HG03025 (cell line): ENCODE measurements around the gene LINGO4.

ENCODE experiments used
- ATAC-seq: cut with Tn5 transposase; IDR thresholded peaks from one replicate; pipeline ENCODE4 v1.9.1; 2021; ENCODE audit warnings: mild to moderate bottlenecking, moderate library complexity; ENCODE audit not compliant: unreplicated experiment, low FRiP score

LINGO4 gene

GRCh38 chr1:151805066-151805820 is at the start of gene LINGO4:
Gene LINGO4, minus strand, starts transcription at chr1:151805419. Its CDS starts 2,715 bp downstream, at chr1:151802704.
- no peak for ATAC-seq

GRCh38 chr1:151854658-151855057 is 49.4 kb upstream of the LINGO4 start:
- ATAC-seq: no peak

- ATAC-seq: no peak
Observed at GRCh38 chr1:151853411-151853943, 48.3 kb upstream of the LINGO4 start, which contains the start of gene THEM5. Gene THEM5, minus strand, starts transcription at chr1:151853712. Its CDS starts 147 bp downstream, at chr1:151853565.

GRCh38 chr1:151852733-151853132 is 47.5 kb upstream of the LINGO4 start:
- ATAC-seq: no peak

GRCh38 chr1:151851886-151852285 is 46.7 kb upstream of the LINGO4 start:
- no peak for ATAC-seq

- ATAC-seq: no peak
Observed at GRCh38 chr1:151849871-151850270, 44.7 kb upstream of the LINGO4 start.

GRCh38 chr1:151849126-151849525 is 43.9 kb upstream of the LINGO4 start:
- ATAC-seq: no peak

GRCh38 chr1:151847867-151848596 is 42.8 kb upstream of the LINGO4 start:
- no peak for ATAC-seq

GRCh38 chr1:151846686-151847237 is 41.5 kb upstream of the LINGO4 start:
- no peak for ATAC-seq

GRCh38 chr1:151846062-151846568 is 40.9 kb upstream of the LINGO4 start:
- no peak for ATAC-seq

GRCh38 chr1:151843398-151843797 is 38.2 kb upstream of the LINGO4 start:
- ATAC-seq: no peak

- no peak for ATAC-seq
Observed at GRCh38 chr1:151841141-151841540, 35.9 kb upstream of the LINGO4 start.

GRCh38 chr1:151840421-151840820 is 35.2 kb upstream of the LINGO4 start:
- ATAC-seq: no peak

- no peak for ATAC-seq
Observed at GRCh38 chr1:151839457-151840403, 34.5 kb upstream of the LINGO4 start, which contains the start of gene C2CD4D. Gene C2CD4D, minus strand, starts transcription at chr1:151839820. Its CDS starts 831 bp downstream, at chr1:151838989.

GRCh38 chr1:151839082-151839412 is 33.8 kb upstream of the LINGO4 start:
- ATAC-seq: no peak

GRCh38 chr1:151838222-151839081 is 33.2 kb upstream of the LINGO4 start:
- ATAC-seq: no peak

- ATAC-seq: no peak
Observed at GRCh38 chr1:151837884-151838221, 32.6 kb upstream of the LINGO4 start.

GRCh38 chr1:151837197-151837596 is 32.0 kb upstream of the LINGO4 start:
- ATAC-seq: no peak

GRCh38 chr1:151835596-151835995 is 30.4 kb upstream of the LINGO4 start:
- ATAC-seq: no peak
